Activated CD8-positive, alpha-beta memory T cell treated with anti-CD3 and anti-CD28 coated beads for 48 hours (primary cell): ENCODE data around the gene METTL22.

Experiments used
- DNase-seq, 3 experiments: peaks; one replicate each; pipeline ENCODE4 v3.0.0-alpha.2; 2020; ENCODE audit warnings: low read depth in 2 of 3, low spot score in 2 of 3

Gene METTL22

GRCh38 chr16:8594149-8594666 lies 27.3 kb upstream of the METTL22 start:
- no peak for DNase-seq

GRCh38 chr16:8595783-8596182 lies 25.7 kb upstream of the METTL22 start:
- no peak for DNase-seq

- no peak for DNase-seq
Measured at GRCh38 chr16:8596581-8596980, 24.9 kb upstream of the METTL22 start.

GRCh38 chr16:8600144-8600775 lies 21.2 kb upstream of the METTL22 start:
- DNase-seq, result no peak

- no peak for DNase-seq
Measured at GRCh38 chr16:8605554-8605953, 15.9 kb upstream of the METTL22 start.

- no peak for DNase-seq
Measured at GRCh38 chr16:8607214-8607613, 14.3 kb upstream of the METTL22 start.

- no peak for DNase-seq
Measured at GRCh38 chr16:8611122-8611521, 10.4 kb upstream of the METTL22 start.

- no peak for DNase-seq
Measured at GRCh38 chr16:8611886-8612600, 9.5 kb upstream of the METTL22 start.

- no peak for DNase-seq
Measured at GRCh38 chr16:8614435-8615029, 7.0 kb upstream of the METTL22 start.

GRCh38 chr16:8619671-8620370 lies 1.7 kb upstream of the METTL22 start:
- no peak for DNase-seq

- DNase-seq, result no peak
Measured at GRCh38 chr16:8620535-8620934, 963 bp upstream of the METTL22 start.

GRCh38 chr16:8621222-8621571 lies 301 bp upstream of the METTL22 start:
- DNase-seq, result no peak

- DNase-seq, result no peak
Measured at GRCh38 chr16:8622315-8622656, 788 bp downstream of the METTL22 start.

- DNase-seq, result no peak
Measured at GRCh38 chr16:8623634-8624033, 2.1 kb downstream of the METTL22 start.

- no peak for DNase-seq
Measured at GRCh38 chr16:8625491-8626087, 4.1 kb downstream of the METTL22 start.

- DNase-seq, result no peak
Measured at GRCh38 chr16:8626946-8627345, 5.4 kb downstream of the METTL22 start.

- no peak for DNase-seq
Measured at GRCh38 chr16:8627456-8627855, 6.0 kb downstream of the METTL22 start.

GRCh38 chr16:8628981-8629725 lies 7.7 kb downstream of the METTL22 start:
- no peak for DNase-seq

GRCh38 chr16:8630255-8630953 lies 8.9 kb downstream of the METTL22 start:
- DNase-seq, result no peak

- no peak for DNase-seq
Measured at GRCh38 chr16:8631373-8631772, 9.9 kb downstream of the METTL22 start.
